HG02981 (cell line): ENCODE results near the gene PRR5L.
"Not testable (repeated sequence)": the region's sequence is repeated elsewhere in the genome, so short reads cannot be mapped to it uniquely, and the experiment has no call there.

Experiments
- ATAC-seq: cut with Tn5 transposase; IDR thresholded peaks from one replicate; pipeline ENCODE4 v1.9.1; 2021; ENCODE audit warnings: mild to moderate bottlenecking, moderate library complexity; ENCODE audit not compliant: unreplicated experiment

PRR5L gene

GRCh38 chr11:36454941-36455631 lies 159.0 kb downstream of the PRR5L start:
- ATAC-seq: no peak

- ATAC-seq: no peak
Measured at GRCh38 chr11:36455658-36456111, 159.6 kb downstream of the PRR5L start.

GRCh38 chr11:36456156-36456555 lies 160.1 kb downstream of the PRR5L start:
- no peak for ATAC-seq

DNA sequence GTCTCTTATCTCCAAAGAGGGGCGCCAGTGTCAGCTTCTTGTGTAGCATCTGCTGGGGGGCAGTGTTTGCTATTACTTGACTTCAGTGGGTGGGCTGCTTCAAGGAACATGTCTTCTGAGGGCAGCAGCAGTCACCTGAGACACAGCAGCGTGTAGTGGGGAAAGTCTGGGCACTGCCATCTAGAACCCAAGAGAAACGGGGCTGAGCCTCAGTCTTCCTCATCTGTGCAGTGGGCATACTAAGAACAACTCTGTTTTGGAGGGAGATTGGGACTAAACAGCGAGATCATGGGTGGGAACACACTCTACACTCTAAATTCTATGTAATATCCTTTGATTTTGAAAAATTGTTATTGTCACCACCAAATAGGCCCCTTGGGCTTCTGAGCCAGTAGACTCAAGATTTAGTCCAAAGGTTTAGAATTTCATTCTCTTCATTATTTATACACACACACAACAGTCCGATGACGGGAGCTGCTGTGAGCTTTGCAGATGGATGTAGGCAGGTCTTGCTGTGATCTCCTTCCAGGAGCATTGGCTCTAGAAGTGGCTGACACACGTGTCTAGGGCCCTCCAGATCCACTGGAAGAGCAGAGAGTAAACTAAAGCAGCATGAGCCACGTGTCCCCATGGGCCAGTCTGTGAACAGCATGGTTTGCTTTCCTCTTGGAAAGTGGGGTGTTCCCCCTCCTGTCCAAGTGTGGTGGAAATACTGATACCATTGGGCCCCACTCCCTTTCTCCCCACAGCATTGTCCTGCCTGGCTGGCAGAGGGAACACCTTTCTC lies 162.2 kb downstream of the PRR5L start:
- no peak for ATAC-seq

DNA sequence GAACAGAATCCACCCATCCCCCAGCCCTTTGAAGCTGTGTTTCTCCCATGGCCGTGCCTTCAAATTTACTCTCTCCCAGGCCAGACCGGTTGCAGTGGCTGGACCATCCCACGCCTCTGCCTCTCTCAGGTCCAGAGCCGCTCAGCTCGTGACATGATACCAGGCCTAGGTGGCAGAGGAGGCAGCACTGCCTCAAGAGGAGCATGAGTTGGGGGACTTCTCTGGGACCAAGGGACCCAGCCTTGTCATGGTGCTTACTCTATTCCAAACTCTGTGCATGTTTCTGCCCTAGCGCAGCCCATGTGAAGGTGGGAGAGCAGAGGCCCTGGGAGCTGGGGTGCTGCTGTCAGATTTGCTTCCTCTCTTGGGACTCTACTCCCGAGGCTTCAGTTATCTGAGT lies 163.0 kb downstream of the PRR5L start:
- no peak for ATAC-seq

GRCh38 chr11:36460220-36460619 lies 164.1 kb downstream of the PRR5L start:
- ATAC-seq: no peak

- no peak for ATAC-seq
Measured at GRCh38 chr11:36462321-36462720, 166.2 kb downstream of the PRR5L start.

- ATAC-seq: no peak
Measured at GRCh38 chr11:36463781-36464180, 167.7 kb downstream of the PRR5L start.

DNA sequence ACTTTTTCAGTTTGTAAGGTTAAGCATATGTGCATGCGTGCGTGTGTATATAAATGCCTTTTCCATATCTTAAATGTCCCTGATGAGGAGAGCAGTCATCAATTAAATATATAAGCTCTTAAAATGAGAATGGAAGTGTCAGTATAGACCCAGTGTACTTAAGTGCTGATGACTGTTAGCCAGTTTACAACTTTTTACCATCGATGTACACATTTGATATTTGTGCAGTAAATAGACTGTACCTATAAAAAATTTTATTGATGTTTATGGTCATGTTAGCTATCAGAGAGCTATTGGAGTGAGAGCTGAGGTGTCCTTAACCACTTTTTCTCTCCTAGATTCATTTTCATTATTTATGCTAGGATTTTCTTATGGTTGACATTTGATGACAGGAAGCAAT lies 168.6 kb downstream of the PRR5L start:
- ATAC-seq: no peak

GRCh38 chr11:36465449-36466163 lies 169.5 kb downstream of the PRR5L start:
- ATAC-seq: no peak

DNA sequence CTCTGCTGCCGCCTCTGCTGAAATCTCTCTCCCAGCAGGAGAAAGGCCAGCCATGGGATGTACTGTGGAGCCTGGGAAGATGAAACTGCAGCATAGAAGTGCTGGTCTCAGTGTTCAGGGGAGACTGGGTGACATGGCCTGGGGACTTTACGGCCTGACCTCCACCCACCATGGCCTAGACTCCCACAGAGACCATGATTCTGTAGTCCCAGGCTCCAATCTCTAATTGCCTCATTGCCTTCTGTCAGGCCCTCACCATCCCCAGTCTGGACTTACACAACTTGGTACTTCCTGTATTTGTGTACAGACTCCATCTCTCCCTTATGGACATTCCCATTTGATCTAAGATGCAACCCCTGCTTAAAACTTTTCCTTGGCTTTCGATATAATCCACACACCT lies 170.9 kb downstream of the PRR5L start:
- no peak for ATAC-seq

- no peak for ATAC-seq
Measured at GRCh38 chr11:36467916-36468315, 171.8 kb downstream of the PRR5L start.

DNA sequence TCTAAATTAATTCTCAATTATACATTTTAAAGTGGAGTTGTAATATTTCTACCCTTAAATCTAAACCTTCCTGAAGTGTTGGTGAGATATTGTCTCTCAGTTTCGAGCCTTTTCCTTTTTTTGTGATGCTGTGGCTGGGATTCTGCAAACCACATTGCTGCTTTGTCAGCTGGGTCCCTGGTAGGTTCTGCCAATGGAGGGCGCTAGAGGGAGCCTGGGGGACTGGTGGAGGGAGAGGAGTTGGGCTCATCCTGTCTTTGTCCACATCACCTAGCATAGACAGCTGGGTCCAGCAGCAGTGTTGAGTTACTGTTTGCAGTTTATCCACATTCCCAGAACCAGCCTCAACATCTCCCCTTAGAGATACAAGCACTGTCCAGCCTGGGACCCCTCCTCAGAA lies 173.0 kb downstream of the PRR5L start:
- no peak for ATAC-seq

DNA sequence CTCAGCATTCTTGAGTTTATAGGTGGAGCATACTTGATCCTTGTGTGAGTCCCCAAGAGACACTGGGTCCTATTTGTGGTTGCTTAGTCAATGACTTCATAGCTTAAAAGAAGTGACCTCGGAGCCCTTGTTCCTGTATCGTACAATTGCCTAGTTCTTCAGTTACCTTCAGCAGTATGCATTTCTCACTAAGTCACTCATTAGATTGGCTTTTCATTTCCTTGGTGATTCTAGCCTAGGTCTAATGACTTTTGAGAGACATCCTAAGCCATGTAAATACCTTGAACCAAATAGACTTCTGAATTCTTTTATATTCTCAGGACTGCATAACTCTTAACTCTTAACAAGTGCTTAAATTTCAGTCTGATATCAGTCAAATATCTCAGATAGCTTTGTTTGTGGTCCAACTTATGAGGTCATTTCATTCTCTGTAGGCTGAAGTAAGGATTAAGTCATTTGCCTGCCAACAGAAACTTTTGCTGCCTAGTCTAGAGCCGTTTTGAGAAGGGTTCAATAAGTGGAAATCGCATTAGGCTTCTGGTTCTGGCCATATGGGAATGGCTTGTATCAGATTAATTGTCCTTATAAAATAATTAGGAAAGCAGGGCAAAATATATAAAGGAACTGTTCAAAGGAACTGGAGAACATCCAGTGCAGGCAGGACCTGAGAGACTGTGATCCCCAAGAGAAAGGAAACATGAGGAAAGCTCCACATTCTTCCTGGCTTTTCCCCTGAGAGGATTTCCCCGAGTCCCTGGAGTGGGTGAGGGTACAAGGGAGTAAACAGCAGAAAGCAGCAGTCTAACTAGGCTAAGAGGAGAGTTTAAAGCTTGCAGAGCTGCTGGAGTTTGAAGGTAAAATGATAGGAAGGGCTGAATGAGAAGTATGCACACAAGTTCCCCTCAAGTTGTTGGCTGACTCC lies 174.1 kb downstream of the PRR5L start:
- no peak for ATAC-seq

DNA sequence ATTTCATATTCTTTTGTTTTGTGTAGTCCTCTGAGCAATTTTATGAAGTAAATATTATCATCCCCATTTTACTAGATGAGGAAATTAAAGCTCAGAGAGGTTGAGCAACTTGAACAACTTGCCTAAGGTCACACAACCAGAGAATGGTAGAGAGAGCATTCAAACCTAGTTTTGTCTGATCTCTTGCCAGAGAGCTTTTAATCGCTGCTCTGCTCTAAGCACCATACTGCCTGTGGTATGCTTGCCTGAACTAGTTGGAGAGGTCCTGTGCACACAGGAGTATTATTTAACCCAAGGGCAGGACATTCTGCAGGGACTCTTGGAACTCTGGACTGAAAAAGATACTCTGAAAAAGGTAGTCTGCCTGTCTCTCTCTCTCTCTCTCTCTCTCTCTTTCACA lies 175.5 kb downstream of the PRR5L start:
- ATAC-seq: no peak

- ATAC-seq: no peak
Measured at GRCh38 chr11:36475192-36475591, 179.1 kb downstream of the PRR5L start.

GRCh38 chr11:36478700-36479329 lies 182.7 kb downstream of the PRR5L start:
- no peak for ATAC-seq

- ATAC-seq: no peak
Measured at GRCh38 chr11:36480833-36481232, 184.7 kb downstream of the PRR5L start.

- not testable (repeated sequence) for ATAC-seq
Measured at GRCh38 chr11:36483042-36483441, 187.0 kb downstream of the PRR5L start.

GRCh38 chr11:36485298-36486002 lies 189.4 kb downstream of the PRR5L start:
- no peak for ATAC-seq
